HCT116 (cell line): ENCODE results near the gene ZYX. TPM values are rescaled to one million over a fixed set of nuclear protein-coding genes. Genes with fewer than 3 reads are reported as not detected.

Experiments
- ATAC-seq: fragments of 200-7000 bp; cut with Tn5 transposase; 2 replicates; pipeline ENCODE4 v1.9.1; 2020; ENCODE audit warnings: mild to moderate bottlenecking, moderate library complexity
- BruUV-seq: library from RNA; stranded (reverse); fragments of 400-500 nt; replicated peaks from 2 replicates; lab custom pipeline; 2021; lab: Mats Ljungman, UMichigan
- CTCF ChIA-PET: fragments of 300-600 bp; sonication (Branson Sonifier 250); formaldehyde crosslinking; loops from one replicate; lab custom pipeline; 2021; ENCODE audit warnings: antibody characterized with exemption; lab: Charles Lee
- POLR2A ChIA-PET: fragments of 300-600, 350-600 bp; sonication (Branson Sonifier 250); formaldehyde crosslinking; loops from one replicate; lab custom pipeline; 2021; ENCODE audit warnings: antibody characterized with exemption; lab: Charles Lee
- RAD21 ChIA-PET, 2 experiments: fragments of 300-600 bp; sonication (Branson Sonifier 250); formaldehyde crosslinking; loops; one replicate each; lab custom pipeline; 2023; ENCODE audit warnings: low total read pairs in 2 of 2; ENCODE audit not compliant: uncharacterized antibody in 2 of 2, unreplicated experiment in 2 of 2, low non-redundant PET in 1 of 2; lab: Charles Lee
- DNase-seq: peaks from one replicate; pipeline ENCODE4 v3.0.0-alpha.2; 2010; ENCODE audit warnings: low read depth, low spot score
- H2AFZ ChIP-seq: fragments of 200-600 bp; shearing (Covaris generic), sonication (generic); 2 replicates; pipeline ENCODE4 v1.6.1; 2017; ENCODE audit warnings: low read depth, mixed run types, mixed read lengths, antibody characterized with exemption, low read length; ENCODE audit not compliant: poor library complexity, severe bottlenecking
- H3K27ac ChIP-seq: 2 replicates; pipeline ENCODE4 v1.5.1; 2012; ENCODE audit warnings: low read depth, low read length
- H3K27me3 ChIP-seq: fragments of 200-600 bp; sonication (generic); 2 replicates; pipeline ENCODE4 v1.6.1; 2016; ENCODE audit warnings: mixed run types, low read length, mixed read lengths; ENCODE audit not compliant: insufficient read depth
- H3K36me3 ChIP-seq, 2 experiments: fragments of 200-500 bp in 1 of 2; fragments of 200-600 bp in 1 of 2; sonication (Bioruptor generic) in 1 of 2; sonication (generic) in 1 of 2; 2 replicates each; pipeline versions ENCODE4 v1.5.1 to v1.6.1; 2014 to 2016; ENCODE audit warnings: low read length in 2 of 2, inconsistent platforms in 1 of 2, mixed read lengths in 1 of 2, mixed run types in 1 of 2; ENCODE audit not compliant: insufficient read depth in 2 of 2, control insufficient read depth in 1 of 2
- H3K4me1 ChIP-seq, 2 experiments: fragments of 200-600 bp in 1 of 2; sonication (generic) in 1 of 2; 2 replicates each; pipeline versions ENCODE4 v1.5.1 to v1.6.1; 2012 to 2017; ENCODE audit warnings: low read length in 2 of 2, inconsistent platforms in 1 of 2, mild to moderate bottlenecking in 1 of 2, mixed read lengths in 1 of 2, mixed run types in 1 of 2, moderate library complexity in 1 of 2; ENCODE audit not compliant: insufficient read depth in 2 of 2, control insufficient read depth in 1 of 2
- H3K4me2 ChIP-seq: fragments of 200-600 bp; sonication (generic); 2 replicates; pipeline ENCODE4 v1.6.1; 2017; ENCODE audit warnings: mixed run types, low read length, mixed read lengths
- H3K4me3 ChIP-seq, 2 experiments: fragments of 200-600 bp in 1 of 2; sonication (generic) in 1 of 2; replicated peaks in 1 of 2; 2 replicates each; pipeline ENCODE4 v1.5.1; 2011 to 2016; ENCODE audit warnings: low read length in 2 of 2, control low read depth in 1 of 2, low read depth in 1 of 2, mild to moderate bottlenecking in 1 of 2, mixed read lengths in 1 of 2, mixed run types in 1 of 2
- H3K79me2 ChIP-seq: fragments of 200-600 bp; sonication (generic); 2 replicates; pipeline ENCODE4 v1.6.1; 2017; ENCODE audit warnings: mild to moderate bottlenecking, mixed run types, low read length, moderate library complexity, mixed read lengths; ENCODE audit not compliant: insufficient read depth
- H3K9ac ChIP-seq: fragments of 200-600 bp; sonication (generic); 2 replicates; pipeline ENCODE4 v1.6.1; 2016; ENCODE audit warnings: low read length, mixed read lengths
- H3K9me2 ChIP-seq: fragments of 200-600 bp; sonication (generic), shearing (Covaris generic); 2 replicates; pipeline ENCODE4 v1.6.1; 2017; ENCODE audit warnings: mixed run types, mild to moderate bottlenecking, moderate library complexity; ENCODE audit not compliant: insufficient read depth
- H3K9me3 ChIP-seq, 2 experiments: fragments of 200-500 bp in 1 of 2; fragments of 200-600 bp in 1 of 2; sonication (Bioruptor generic) in 1 of 2; sonication (generic) in 1 of 2; 2 replicates each; pipeline ENCODE4 v1.6.1; 2014 to 2017; ENCODE audit warnings: low read length in 2 of 2, mixed read lengths in 2 of 2, inconsistent platforms in 1 of 2, low read depth in 1 of 2, mild to moderate bottlenecking in 1 of 2, mixed run types in 1 of 2, moderate library complexity in 1 of 2; ENCODE audit not compliant: control insufficient read depth in 1 of 2, insufficient read depth in 1 of 2
- H4K20me1 ChIP-seq: fragments of 200-600 bp; sonication (generic), shearing (Covaris generic); 2 replicates; pipeline ENCODE4 v1.6.1; 2017; ENCODE audit warnings: mixed run types, mild to moderate bottlenecking, moderate library complexity; ENCODE audit not compliant: insufficient read depth
- CBX3 ChIP-seq: IDR thresholded peaks from 2 replicates; pipeline ENCODE4 v1.6.1; 2012; ENCODE audit warnings: low read depth
- CEBPB ChIP-seq: IDR thresholded peaks from 2 replicates; pipeline ENCODE4 v1.6.1; 2012; ENCODE audit warnings: low read depth
- CTCF ChIP-seq, 3 experiments: fragments of 200-600 bp in 1 of 3; sonication (generic) in 1 of 3; IDR thresholded peaks in 2 of 3; conservative IDR thresholded peaks in 1 of 3; 2 replicates each; pipeline ENCODE4 v1.5.1; 2012 to 2017; ENCODE audit warnings: low read depth in 2 of 3, low read length in 2 of 3, antibody characterized with exemption in 1 of 3, borderline replicate concordance in 1 of 3, control low read depth in 1 of 3, mild to moderate bottlenecking in 1 of 3, mixed read lengths in 1 of 3, mixed run types in 1 of 3, moderate library complexity in 1 of 3; ENCODE audit not compliant: insufficient read depth in 1 of 3
- EGR1 ChIP-seq: IDR thresholded peaks from 2 replicates; pipeline ENCODE4 v1.6.1; 2012; ENCODE audit warnings: low read depth
- ELF1 ChIP-seq: IDR thresholded peaks from 2 replicates; pipeline ENCODE4 v1.6.1; 2012; ENCODE audit warnings: low read depth, borderline replicate concordance
- EZH2 ChIP-seq: fragments of 200-600 bp; sonication (generic); IDR thresholded peaks from 2 replicates; pipeline ENCODE4 v1.6.1; 2017; ENCODE audit warnings: antibody characterized with exemption, mixed run types
- EZH2phosphoT487 ChIP-seq: fragments of 200-600 bp; IDR thresholded peaks from 2 replicates; pipeline ENCODE4 v1.6.1; 2018; ENCODE audit warnings: antibody characterized with exemption, borderline replicate concordance
- FOSL1 ChIP-seq: IDR thresholded peaks from 2 replicates; pipeline ENCODE4 v1.6.1; 2012; ENCODE audit warnings: low read depth
- JUND ChIP-seq: IDR thresholded peaks from 2 replicates; pipeline ENCODE4 v1.6.1; 2012
- MAX ChIP-seq: IDR thresholded peaks from 2 replicates; pipeline ENCODE4 v1.6.1; 2012
- POLR2A ChIP-seq: IDR thresholded peaks from 2 replicates; pipeline ENCODE4 v1.7.0; 2011; ENCODE audit warnings: borderline replicate concordance; ENCODE audit not compliant: insufficient read depth, insufficient read length; ENCODE audit errors: extremely low read depth
- RAD21 ChIP-seq: IDR thresholded peaks from 2 replicates; pipeline ENCODE4 v1.6.1; 2012; ENCODE audit warnings: low read depth, mild to moderate bottlenecking
- SIN3A ChIP-seq: IDR thresholded peaks from 2 replicates; pipeline ENCODE4 v1.6.1; 2012; ENCODE audit warnings: low read depth
- SRF ChIP-seq: IDR thresholded peaks from 2 replicates; pipeline ENCODE4 v1.6.1; 2012; ENCODE audit warnings: low read depth
- TCF7L2 ChIP-seq: IDR thresholded peaks from 2 replicates; pipeline ENCODE4 v1.7.0; 2011; ENCODE audit warnings: borderline replicate concordance, inconsistent platforms; ENCODE audit not compliant: insufficient read depth, insufficient read length; ENCODE audit errors: extremely low read depth
- YY1 ChIP-seq: IDR thresholded peaks from 2 replicates; pipeline ENCODE4 v1.6.1; 2011; ENCODE audit warnings: low read length, low read depth, moderate library complexity, mild to moderate bottlenecking; ENCODE audit not compliant: insufficient replicate concordance; ENCODE audit errors: extremely low read depth
- ZBTB33 ChIP-seq: IDR thresholded peaks from 2 replicates; pipeline ENCODE4 v1.6.1; 2011; ENCODE audit warnings: mild to moderate bottlenecking, low read length, moderate library complexity; ENCODE audit not compliant: insufficient replicate concordance; ENCODE audit errors: extremely low read depth
- ZFX ChIP-seq: fragments of 450-650 bp; IDR thresholded peaks from 2 replicates; pipeline ENCODE4 v1.6.1; 2017
- ZNF274 ChIP-seq: fragments of 200-500 bp; sonication (Bioruptor generic); IDR thresholded peaks from 2 replicates; pipeline ENCODE4 v1.6.1; 2014; ENCODE audit warnings: mild to moderate bottlenecking, low read depth, low read length, inconsistent platforms
- intact Hi-C: fragments of 100-400 bp; cut with micrococcal nuclease; formaldehyde crosslinking; loops from 2 replicates; pipeline ENCODE4 v1.10.0; 2022
- total RNA-seq: library from RNA; stranded (reverse); gene quantifications from one replicate; pipeline ENCODE4 v1.2.1, GENCODE V29; 2021; ENCODE audit not compliant: unreplicated experiment

Gene ZYX
- total RNA-seq, 1 experiment from 2014 or later = 144 TPM

- Histone ChIP-seq H4K20me1 (no peaks in the 10 kb centered on the region), H3K4me1 (no peaks in the 10 kb centered on the region), H3K36me3 (no peaks in the 10 kb centered on the region), H3K27me3 (no peaks in the 10 kb centered on the region), H3K79me2 (no peaks in the 10 kb centered on the region), H3K9me2 (no peaks in the 10 kb centered on the region), H2AFZ (peak overlapping the region; percentile 98), H3K27ac (no peak overlapping the region), H3K9ac (no peak overlapping the region), H3K9me3 (no peaks in the 10 kb centered on the region), H3K4me2 (no peak overlapping the region), H3K4me3 (no peak overlapping the region)
- ChIA-PET CTCF (interaction anchor here (1.0 to 1.2 kb wide), 2 partner anchors 82 to 175 kb away, joined by 3 read pairs; no protein-coding TSS in a partner anchor), POLR2A (interaction anchor here (1.6 kb wide), 1 partner anchor 8 kb away, joined by 3 read pairs; no protein-coding TSS in a partner anchor), RAD21 (interaction anchor here in 1 of 2 experiments (0.6 kb wide), 1 partner anchor 78 kb away, joined by 5 read pairs; no protein-coding TSS in a partner anchor)
- TF ChIP-seq ZBTB33 (no peak), MAX (no peak), EZH2 (no peak), EGR1 (no peak), EZH2phosphoT487 (no peak), RAD21 (no peak), CBX3 (no peak), SIN3A (no peak), YY1 (no peak), JUND (no peak), ELF1 (no peak), TCF7L2 (no peak), CTCF (IDR thresholded peaks at IDR 0.05 in 2 of 3, conservative IDR thresholded peaks at IDR 0.05 in 1 of 3; ENCODE audit: borderline replicate concordance in 1 of 3, insufficient read depth in 1 of 3, low read depth in 2 of 3, low read length in 2 of 3) (no peak), ZNF274 (no peak), SRF (no peak), FOSL1 (no peak), POLR2A (no peak), ZFX (no peak), CEBPB (no peak)
- no TSS peak for BruUV-seq
- intact Hi-C loops = no loop called here
- ATAC-seq = no peak
- DNase-seq = no peak
These were observed 34.7 kb downstream of the ZYX start for GRCh38 chr7:143415742-143416397.
